ENCODE measurements around the gene REXO2. TPM values are rescaled to one million over a fixed set of nuclear protein-coding genes. Genes with fewer than 3 reads are reported as not detected.

The REXO2 gene
- total and polyA plus RNA-seq, 2 of the 13 experiments (the other 11 are each of a cell fraction or from before 2014, with no cell fraction given), result 95.6 to 104 TPM

Other genes with a start within 250 kb of the REXO2 start
- gene NNMT, start 143.1 kb upstream of the REXO2 start, total RNA-seq (2016; rRNA removed; fragmentation: Illumina TruSeq; extraction: Trizol), result not detected in 2 replicates
- gene NNMT, start 143.1 kb upstream of the REXO2 start, polyA plus RNA-seq (2011; rRNA removed), result 0.13 TPM in 1 of 2 replicates, not detected in the other
- 7.1 and 9.4 TPM in 2 replicates for gene C11orf71, start 39.0 kb upstream of the REXO2 start, total RNA-seq (2016; rRNA removed; fragmentation: Illumina TruSeq; extraction: Trizol)
- 7.8 and 9.4 TPM in 2 replicates for gene C11orf71, start 39.0 kb upstream of the REXO2 start, polyA plus RNA-seq (2011; rRNA removed)
- gene RBM7, start 38.8 kb upstream of the REXO2 start, total RNA-seq (2016; rRNA removed; fragmentation: Illumina TruSeq; extraction: Trizol), result 30.5 and 52.6 TPM in 2 replicates
- gene RBM7, start 38.8 kb upstream of the REXO2 start, polyA plus RNA-seq (2011; rRNA removed), result 32.2 and 32.3 TPM in 2 replicates
- not detected in 2 replicates for gene NXPE1, start 120.4 kb downstream of the REXO2 start, total RNA-seq (2016; rRNA removed; fragmentation: Illumina TruSeq; extraction: Trizol)
- not detected in 2 replicates for gene NXPE1, start 120.4 kb downstream of the REXO2 start, polyA plus RNA-seq (2011; rRNA removed)
- gene NXPE4, start 156.3 kb downstream of the REXO2 start, total RNA-seq (2016; rRNA removed; fragmentation: Illumina TruSeq; extraction: Trizol), result not detected in 2 replicates
- gene NXPE4, start 156.3 kb downstream of the REXO2 start, polyA plus RNA-seq (2011; rRNA removed), result not detected in 2 replicates
- gene NXPE2, start 239.1 kb downstream of the REXO2 start, total RNA-seq (2016; rRNA removed; fragmentation: Illumina TruSeq; extraction: Trizol), result not detected in 2 replicates
- not detected in 2 replicates for gene NXPE2, start 239.1 kb downstream of the REXO2 start, polyA plus RNA-seq (2011; rRNA removed)

All from HepG2 (cell line).